Neural cell (in vitro differentiated cells): ENCODE results near the gene GIPC1. TPM values are rescaled to one million over a fixed set of nuclear protein-coding genes. Genes with fewer than 3 reads are reported as not detected.

ENCODE experiments used
- H2AFZ ChIP-seq: fragments of 200-600, 300-800 bp; sonication (generic), shearing (Covaris generic); 2 replicates; pipeline ENCODE4 v1.6.0; 2014; ENCODE audit warnings: low read depth, mild to moderate bottlenecking, antibody characterized with exemption, low read length, moderate library complexity
- H3F3A ChIP-seq: fragments of 200-600 bp; shearing (Covaris generic); 2 replicates; pipeline ENCODE4 v1.6.1; 2016; ENCODE audit warnings: mild to moderate bottlenecking, moderate library complexity, mixed read lengths, antibody characterized with exemption, low read length; ENCODE audit not compliant: insufficient read depth, poor library complexity, severe bottlenecking
- H3K27ac ChIP-seq: fragments of 200-600, 300-800 bp; sonication (generic), shearing (Covaris generic); 2 replicates; pipeline ENCODE4 v1.5.1; 2014; ENCODE audit warnings: mild to moderate bottlenecking, low read length, moderate library complexity
- H3K27me3 ChIP-seq: fragments of 300-800, 200-600 bp; sonication (generic), shearing (Covaris generic); 2 replicates; pipeline ENCODE4 v1.6.0; 2014; ENCODE audit warnings: mild to moderate bottlenecking, low read depth, low read length, moderate library complexity; ENCODE audit not compliant: insufficient read depth
- H3K36me3 ChIP-seq: fragments of 300-800, 200-600 bp; sonication (generic), shearing (Covaris generic); 2 replicates; pipeline ENCODE4 v1.5.1; 2014; ENCODE audit warnings: mild to moderate bottlenecking, antibody characterized with exemption, low read length, moderate library complexity; ENCODE audit not compliant: insufficient read depth
- H3K4me2 ChIP-seq: fragments of 300-800, 200-600 bp; sonication (generic), shearing (Covaris generic); 2 replicates; pipeline ENCODE4 v1.6.0; 2014; ENCODE audit warnings: mild to moderate bottlenecking, low read length
- H3K4me3 ChIP-seq: fragments of 300-800, 200-600 bp; sonication (generic), shearing (Covaris generic); 2 replicates; pipeline ENCODE4 v1.5.1; 2014; ENCODE audit warnings: mild to moderate bottlenecking, low read length, moderate library complexity
- H3K79me2 ChIP-seq: fragments of 200-600 bp; shearing (Covaris generic); replicated peaks from 2 replicates; pipeline ENCODE4 v1.6.0; 2014; ENCODE audit warnings: mild to moderate bottlenecking, low read length, moderate library complexity; ENCODE audit not compliant: insufficient read depth
- H3K9ac ChIP-seq: fragments of 300-800, 200-600 bp; sonication (generic), shearing (Covaris generic); 2 replicates; pipeline ENCODE4 v1.6.1; 2016; ENCODE audit warnings: mild to moderate bottlenecking, low read length, mixed read lengths
- H3K9me2 ChIP-seq: fragments of 200-600 bp; shearing (Covaris generic); 2 replicates; pipeline ENCODE4 v1.6.1; 2016; ENCODE audit warnings: mild to moderate bottlenecking, low read length, mixed read lengths; ENCODE audit not compliant: insufficient read depth
- H3K9me3 ChIP-seq: fragments of 200-600, 300-800 bp; sonication (generic), shearing (Covaris generic); 2 replicates; pipeline ENCODE4 v1.6.1; 2016; ENCODE audit warnings: mild to moderate bottlenecking, mixed run types, low read length, moderate library complexity, mixed read lengths
- H4K20me1 ChIP-seq: fragments of 200-600 bp; shearing (Covaris generic); 2 replicates; pipeline ENCODE4 v1.6.1; 2016; ENCODE audit warnings: mild to moderate bottlenecking, mixed run types; ENCODE audit not compliant: insufficient read depth
- CTCF ChIP-seq: fragments of 450-650 bp; IDR thresholded peaks from 2 replicates; pipeline ENCODE4 v1.5.1; 2014; ENCODE audit warnings: antibody characterized with exemption, mild to moderate bottlenecking, moderate library complexity; ENCODE audit not compliant: poor library complexity, severe bottlenecking
- EP300 ChIP-seq: fragments of 450-650 bp; conservative IDR thresholded peaks from 2 replicates; pipeline ENCODE4 v1.6.1; 2014; ENCODE audit warnings: antibody characterized with exemption, mild to moderate bottlenecking, moderate library complexity; ENCODE audit not compliant: poor library complexity, severe bottlenecking
- EZH2 ChIP-seq: fragments of 200-600, 300-800 bp; shearing (Covaris generic), sonication (generic); IDR thresholded peaks from 2 replicates; pipeline ENCODE4 v1.6.1; 2014; ENCODE audit warnings: antibody characterized with exemption, low read length, borderline replicate concordance, mild to moderate bottlenecking; ENCODE audit not compliant: insufficient read depth, poor library complexity, severe bottlenecking
- MXI1 ChIP-seq: fragments of 450-650 bp; conservative IDR thresholded peaks from 2 replicates; pipeline ENCODE4 v1.6.1; 2014; ENCODE audit warnings: antibody characterized with exemption, mild to moderate bottlenecking; ENCODE audit not compliant: poor library complexity, severe bottlenecking
- POLR2AphosphoS5 ChIP-seq: IDR thresholded peaks from 2 replicates; pipeline ENCODE4 v1.6.1; 2012
- RAD21 ChIP-seq: fragments of 450-650 bp; conservative IDR thresholded peaks from 2 replicates; pipeline ENCODE4 v1.6.1; 2014; ENCODE audit warnings: antibody characterized with exemption, mild to moderate bottlenecking, moderate library complexity
- REST ChIP-seq: IDR thresholded peaks from 2 replicates; pipeline ENCODE4 v1.6.1; 2012; ENCODE audit warnings: borderline replicate concordance
- SMC3 ChIP-seq: fragments of 450-650 bp; conservative IDR thresholded peaks from 2 replicates; pipeline ENCODE4 v1.6.1; 2014; ENCODE audit warnings: antibody characterized with exemption, mild to moderate bottlenecking, moderate library complexity; ENCODE audit not compliant: poor library complexity
- TAF1 ChIP-seq: IDR thresholded peaks from 2 replicates; pipeline ENCODE4 v1.6.1; 2012; ENCODE audit warnings: low read depth
- polyA plus RNA-seq: library from polyadenylated mRNA; depleted of rRNA; stranded (reverse); fragments of >200 nt; gene quantifications from 2 replicates; pipeline ENCODE4 v1.2.3, GENCODE V29; 2014

Gene GIPC1
- polyA plus RNA-seq, 1 donor from 2014 or later: 128 TPM

GRCh38 chr19:14476673-14477401 is 19.1 kb downstream of the GIPC1 start:
- H3K9ac ChIP-seq: no peak overlapping the region
- H3K4me3 ChIP-seq: no peak overlapping the region
- no peak for TF ChIP-seq POLR2AphosphoS5
- H4K20me1 ChIP-seq: no peaks in the 10 kb centered on the region
- H3K36me3 ChIP-seq: no peaks in the 10 kb centered on the region
- no peaks in the 10 kb centered on the region for H3K9me3 ChIP-seq
- no peak overlapping the region for H2AFZ ChIP-seq
- H3K27ac ChIP-seq: no peak overlapping the region
- H3K79me2 ChIP-seq: no peaks in the 10 kb centered on the region
- H3K4me2 ChIP-seq: no peak overlapping the region
- H3K27me3 ChIP-seq: no peaks in the 10 kb centered on the region
- H3F3A ChIP-seq: no peaks in the 10 kb centered on the region
- H3K9me2 ChIP-seq: no peaks in the 10 kb centered on the region

- no peaks in the 10 kb centered on the region for H3K79me2 ChIP-seq
- no peak overlapping the region for H3K4me2 ChIP-seq
- H3K27me3 ChIP-seq: no peaks in the 10 kb centered on the region
- no peaks in the 10 kb centered on the region for H3K9me2 ChIP-seq
- H3K9ac ChIP-seq: no peak overlapping the region
- H3K36me3 ChIP-seq: no peaks in the 10 kb centered on the region
- H2AFZ ChIP-seq: no peak overlapping the region
- no peak overlapping the region for H3K4me3 ChIP-seq
- no peak overlapping the region for H3K27ac ChIP-seq
- no peaks in the 10 kb centered on the region for H4K20me1 ChIP-seq
- H3F3A ChIP-seq: no peaks in the 10 kb centered on the region
- TF ChIP-seq EP300 (no peak), TAF1 (no peak), REST (no peak), MXI1 (no peak), CTCF (no peak), RAD21 (no peak), SMC3 (no peak), POLR2AphosphoS5 (no peak), EZH2 (no peak)
- no peaks in the 10 kb centered on the region for H3K9me3 ChIP-seq
Measured at GRCh38 chr19:14476327-14476672, 19.6 kb downstream of the GIPC1 start.
